Mononuclear cell (primary cell): ENCODE data around the gene COA8. TPM values are rescaled to one million over a fixed set of nuclear protein-coding genes. Genes with fewer than 3 reads are reported as not detected.

Experiments used
- H3K27me3 ChIP-seq: 2 replicates; pipeline ENCODE4 v1.6.0; 2011; ENCODE audit warnings: low read length, control low read depth; ENCODE audit not compliant: insufficient read depth
- H3K4me1 ChIP-seq: 2 replicates; pipeline ENCODE4 v1.5.1; 2011; ENCODE audit warnings: mild to moderate bottlenecking, low read length, control low read depth; ENCODE audit not compliant: insufficient read depth
- H3K4me3 ChIP-seq: 2 replicates; pipeline ENCODE4 v1.5.1; 2011; ENCODE audit warnings: mild to moderate bottlenecking, low read length, moderate library complexity
- H3K9me3 ChIP-seq: 2 replicates; pipeline ENCODE4 v1.5.1; 2011; ENCODE audit warnings: low read depth, mild to moderate bottlenecking, control low read depth, low read length
- total RNA-seq: library from RNA; depleted of rRNA; stranded (reverse); fragments of >200 nt; gene quantifications from one replicate; pipeline ENCODE4 v1.2.3, GENCODE V29; 2012

COA8 gene
- total RNA-seq, 1 donor: 11.3 TPM

- H3K9me3 ChIP-seq: no peaks in the 10 kb centered on the region
- no peaks in the 10 kb centered on the region for H3K27me3 ChIP-seq
- H3K4me3 ChIP-seq: no peak overlapping the region
- H3K4me1 ChIP-seq: no peaks in the 10 kb centered on the region
Observed at GRCh38 chr14:103548463-103549351, 14.1 kb upstream of the COA8 start.

- Histone ChIP-seq H3K4me1 (no peaks in the 10 kb centered on the region), H3K9me3 (no peaks in the 10 kb centered on the region), H3K4me3 (no peak overlapping the region), H3K27me3 (no peaks in the 10 kb centered on the region)
Observed at GRCh38 chr14:103549361-103550311, 13.1 kb upstream of the COA8 start.

- Histone ChIP-seq H3K9me3 (no peaks in the 10 kb centered on the region), H3K4me3 (no peak overlapping the region), H3K27me3 (no peaks in the 10 kb centered on the region), H3K4me1 (no peaks in the 10 kb centered on the region)
Observed at GRCh38 chr14:103550451-103551337, 12.1 kb upstream of the COA8 start.

DNA sequence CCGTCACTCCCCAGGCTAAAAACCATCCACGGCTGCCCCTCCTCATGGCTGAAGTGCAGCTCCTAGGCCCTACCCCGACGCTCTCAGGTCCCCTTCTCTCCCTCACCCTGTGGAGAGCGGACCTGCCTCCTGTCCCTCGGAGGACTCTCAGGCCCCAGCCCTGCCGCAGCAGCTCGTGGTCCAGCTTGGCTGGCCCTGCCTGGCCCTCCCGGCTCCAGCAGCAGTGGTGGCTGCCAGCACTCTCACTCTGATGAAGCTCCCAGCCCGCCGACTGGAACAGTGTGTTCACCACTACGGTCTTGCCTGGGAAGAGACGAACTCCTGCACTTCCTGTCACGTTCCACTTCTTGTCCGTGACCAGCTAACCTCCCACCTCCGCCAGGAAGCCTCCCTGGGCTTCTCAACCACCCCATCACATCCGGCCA, 11.4 kb upstream of the COA8 start:
- H3K9me3 ChIP-seq: no peaks in the 10 kb centered on the region
- H3K4me1 ChIP-seq: no peaks in the 10 kb centered on the region
- H3K4me3 ChIP-seq: no peak overlapping the region

DNA sequence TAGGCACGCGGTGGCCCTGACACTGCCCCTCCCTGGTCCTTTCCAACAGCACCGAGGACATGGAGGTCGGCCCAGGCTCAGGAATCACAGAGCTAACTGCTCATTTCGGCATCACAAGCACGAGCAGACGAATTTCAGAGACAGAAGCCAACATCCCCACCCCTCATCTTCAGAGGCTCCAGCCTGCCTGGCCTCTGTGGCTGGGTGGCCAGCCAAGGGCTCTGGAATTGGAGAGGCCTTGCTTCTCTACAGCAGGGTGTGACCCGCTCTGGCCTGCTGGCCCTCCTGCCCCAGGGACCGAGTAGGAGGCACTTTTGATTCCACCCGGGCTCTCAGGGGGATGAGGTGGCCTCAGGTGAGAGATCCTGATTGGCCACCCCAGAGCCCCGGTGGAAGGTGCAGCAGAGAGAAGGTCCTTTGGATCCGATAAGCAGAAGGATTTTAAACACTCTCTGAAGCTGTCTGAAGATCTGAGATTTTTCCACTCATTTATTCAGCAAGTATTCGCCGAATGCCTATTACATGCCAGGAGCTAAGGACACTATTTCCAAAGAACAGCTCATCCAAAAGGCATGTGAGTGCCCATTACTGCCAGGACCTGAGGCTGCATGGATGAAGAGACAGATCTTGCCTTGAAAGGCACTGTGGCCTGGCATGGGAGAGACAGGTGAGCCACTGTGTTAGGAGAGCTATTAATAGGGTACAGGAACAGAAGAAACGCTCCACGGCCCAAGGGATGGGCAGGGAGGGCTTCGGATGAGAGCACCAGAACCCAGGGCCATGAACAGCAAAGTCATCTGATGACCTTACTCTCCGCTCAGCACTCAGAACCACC, 10.5 kb upstream of the COA8 start:
- Histone ChIP-seq H3K4me3 (no peak overlapping the region), H3K27me3 (no peaks in the 10 kb centered on the region), H3K9me3 (no peaks in the 10 kb centered on the region), H3K4me1 (no peaks in the 10 kb centered on the region)

More for the DNA sequence above, 11.4 kb upstream of the COA8 start:
- H3K27me3 ChIP-seq: no peaks in the 10 kb centered on the region

- H3K27me3 ChIP-seq: no peaks in the 10 kb centered on the region
- no peaks in the 10 kb centered on the region for H3K9me3 ChIP-seq
- no peaks in the 10 kb centered on the region for H3K4me1 ChIP-seq
- H3K4me3 ChIP-seq: no peak overlapping the region
Observed at GRCh38 chr14:103552846-103553210, 9.9 kb upstream of the COA8 start.

GRCh38 chr14:103555559-103556337, 7.0 kb upstream of the COA8 start:
- Histone ChIP-seq H3K4me1 (peaks cover 15% of the 10 kb centered on the region), H3K27me3 (no peaks in the 10 kb centered on the region), H3K9me3 (no peaks in the 10 kb centered on the region), H3K4me3 (no peak overlapping the region)

- Histone ChIP-seq H3K27me3 (no peaks in the 10 kb centered on the region), H3K4me3 (no peak overlapping the region), H3K4me1 (peaks cover 27% of the 10 kb centered on the region), H3K9me3 (no peaks in the 10 kb centered on the region)
Observed at GRCh38 chr14:103556946-103557758, 5.6 kb upstream of the COA8 start.

- Histone ChIP-seq H3K27me3 (no peaks in the 10 kb centered on the region), H3K4me1 (peaks cover 30% of the 10 kb centered on the region), H3K9me3 (no peaks in the 10 kb centered on the region), H3K4me3 (no peak overlapping the region)
Observed at GRCh38 chr14:103558071-103558882, 4.5 kb upstream of the COA8 start.

- no peaks in the 10 kb centered on the region for H3K27me3 ChIP-seq
- H3K9me3 ChIP-seq: no peaks in the 10 kb centered on the region
- H3K4me3 ChIP-seq: no peak overlapping the region
- H3K4me1 ChIP-seq: peaks cover 43% of the 10 kb centered on the region
Observed at GRCh38 chr14:103559766-103560165, 3.0 kb upstream of the COA8 start.

DNA sequence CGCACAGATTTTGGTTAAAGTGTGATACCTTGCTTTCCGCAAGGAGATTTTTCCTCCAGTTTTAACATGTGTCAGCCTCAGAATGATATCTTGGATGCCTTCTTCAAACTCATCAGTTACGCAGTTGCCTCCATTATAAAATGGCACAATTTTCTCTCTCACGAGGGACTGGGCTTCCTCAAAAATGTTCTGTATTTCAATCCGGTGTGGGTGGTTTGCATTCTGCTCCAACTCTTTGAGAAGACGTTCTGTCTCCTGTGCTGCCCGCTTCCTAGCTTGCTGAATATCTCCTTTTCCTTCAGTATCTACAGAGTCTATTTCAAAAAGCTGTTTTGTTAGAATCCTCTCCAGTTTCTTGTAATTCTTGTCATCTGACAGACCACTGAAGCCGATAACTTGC, 2.1 kb upstream of the COA8 start:
- Histone ChIP-seq H3K9me3 (no peaks in the 10 kb centered on the region), H3K4me1 (peaks cover 43% of the 10 kb centered on the region), H3K27me3 (no peaks in the 10 kb centered on the region), H3K4me3 (no peak overlapping the region)
